SK-N-SH (cell line): ENCODE results near the gene WASF2. TPM values are rescaled to one million over a fixed set of nuclear protein-coding genes. Genes with fewer than 3 reads are reported as not detected.
"Not testable (repeated sequence)": the region's sequence is repeated elsewhere in the genome, so short reads cannot be mapped to it uniquely, and the experiment has no call there.

Experiments
- CTCF ChIA-PET: fragments of 300-600, 350-600 bp; formaldehyde crosslinking; extraction: SDS; loops from one replicate; lab custom pipeline; 2021; lab: Yijun Ruan, JAX
- POLR2A ChIA-PET: fragments of 350-600 bp; sonication (Branson Sonifier 250); formaldehyde crosslinking; extraction: SDS; loops from one replicate; lab custom pipeline; 2020; ENCODE audit warnings: antibody characterized with exemption, inconsistent platforms; lab: Yijun Ruan, JAX
- DNase-seq: peaks from one replicate; pipeline ENCODE4 v3.0.0; 2012
- H2AFZ ChIP-seq: fragments of 200-600 bp; sonication (generic); 2 replicates; pipeline ENCODE4 v1.8.1; 2016; ENCODE audit warnings: antibody characterized with exemption, mild to moderate bottlenecking, low read depth
- H3F3A ChIP-seq: fragments of 200-600 bp; sonication (generic); replicated peaks from 2 replicates; pipeline ENCODE3; 2016; ENCODE audit warnings: antibody characterized with exemption, mild to moderate bottlenecking; ENCODE audit not compliant: insufficient read depth
- H3K27ac ChIP-seq, 2 experiments: fragments of 200-500 bp in 1 of 2; fragments of 200-600 bp in 1 of 2; sonication (Bioruptor generic) in 1 of 2; sonication (generic), shearing (Covaris generic) in 1 of 2; 2 replicates each; pipeline versions ENCODE4 v1.5.1 to v1.6.1; 2014 to 2016; ENCODE audit warnings: low read depth in 2 of 2, inconsistent platforms in 1 of 2, low read length in 1 of 2, mild to moderate bottlenecking in 1 of 2, mixed read lengths in 1 of 2
- H3K27me3 ChIP-seq: fragments of 200-600 bp; sonication (generic), shearing (Covaris generic); 2 replicates; pipeline ENCODE4 v1.6.1; 2016; ENCODE audit warnings: mixed run types; ENCODE audit not compliant: insufficient read depth
- H3K36me3 ChIP-seq, 2 experiments: fragments of 200-500 bp in 1 of 2; fragments of 200-600 bp in 1 of 2; sonication (Bioruptor generic) in 1 of 2; sonication (generic) in 1 of 2; replicated peaks in 1 of 2; 2 replicates each; pipeline versions ENCODE3 to v1.5.1; 2014 to 2016; ENCODE audit warnings: low read length in 1 of 2, mild to moderate bottlenecking in 1 of 2; ENCODE audit not compliant: insufficient read depth in 2 of 2, control insufficient read depth in 1 of 2
- H3K4me1 ChIP-seq, 2 experiments: fragments of 200-500 bp in 1 of 2; fragments of 200-600 bp in 1 of 2; sonication (Bioruptor generic) in 1 of 2; sonication (generic), shearing (Covaris generic) in 1 of 2; 2 replicates each; pipeline versions ENCODE4 v1.5.1 to v1.6.1; 2014 to 2016; ENCODE audit warnings: low read depth in 1 of 2, low read length in 1 of 2, mixed run types in 1 of 2; ENCODE audit not compliant: insufficient read depth in 2 of 2, control insufficient read depth in 1 of 2
- H3K4me2 ChIP-seq: fragments of 200-600 bp; sonication (generic), shearing (Covaris generic); 2 replicates; pipeline ENCODE4 v1.6.1; 2017; ENCODE audit warnings: mixed run types
- H3K4me3 ChIP-seq, 2 experiments: fragments of 200-500 bp in 1 of 2; fragments of 200-600 bp in 1 of 2; sonication (Bioruptor generic) in 1 of 2; sonication (generic), shearing (Covaris generic) in 1 of 2; 2 replicates each; pipeline versions ENCODE4 v1.5.1 to v1.8.1; 2014 to 2016; ENCODE audit warnings: low read depth in 2 of 2, inconsistent platforms in 1 of 2, low read length in 1 of 2, mild to moderate bottlenecking in 1 of 2, mixed read lengths in 1 of 2, moderate library complexity in 1 of 2
- H3K79me2 ChIP-seq: fragments of 200-600 bp; sonication (generic); 2 replicates; pipeline ENCODE4 v1.8.1; 2017; ENCODE audit warnings: mild to moderate bottlenecking; ENCODE audit not compliant: insufficient read depth
- H3K9ac ChIP-seq: fragments of 200-600 bp; sonication (generic); 2 replicates; pipeline ENCODE4 v1.6.1; 2017; ENCODE audit warnings: mixed run types
- H3K9me2 ChIP-seq: fragments of 200-600 bp; sonication (generic); 2 replicates; pipeline ENCODE4 v1.6.1; 2017; ENCODE audit warnings: mixed run types
- H3K9me3 ChIP-seq: fragments of 200-600 bp; sonication (generic); 2 replicates; pipeline ENCODE4 v1.6.1; 2017; ENCODE audit warnings: mixed run types, mild to moderate bottlenecking, moderate library complexity
- H4K20me1 ChIP-seq: fragments of 200-600 bp; sonication (generic); 2 replicates; pipeline ENCODE4 v1.6.1; 2017; ENCODE audit warnings: mild to moderate bottlenecking, mixed run types; ENCODE audit not compliant: insufficient read depth
- CHD2 ChIP-seq: fragments of 150-350 bp; IDR thresholded peaks from 2 replicates; pipeline ENCODE4 v1.6.1; 2018; ENCODE audit warnings: low read length; ENCODE audit not compliant: partially characterized antibody
- CTCF ChIP-seq: fragments of 200-600 bp; sonication (generic); IDR thresholded peaks from 2 replicates; pipeline ENCODE4 v1.6.1; 2017; ENCODE audit warnings: antibody characterized with exemption, mild to moderate bottlenecking, moderate library complexity
- ELF1 ChIP-seq: IDR thresholded peaks from 2 replicates; pipeline ENCODE4 v1.4.0; 2012
- EP300 ChIP-seq, 2 experiments: IDR thresholded peaks; 2 replicates each; pipeline versions ENCODE4 v1.4.0 to v1.6.1; 2012; ENCODE audit warnings: borderline replicate concordance in 1 of 2, low read depth in 1 of 2, low read length in 1 of 2
- EZH2phosphoT487 ChIP-seq: fragments of 200-600 bp; sonication (generic); IDR thresholded peaks from 2 replicates; pipeline ENCODE4 v1.6.1; 2017; ENCODE audit warnings: low read depth, mixed run types, mild to moderate bottlenecking, antibody characterized with exemption, moderate library complexity, borderline replicate concordance
- FOSL2 ChIP-seq: IDR thresholded peaks from 2 replicates; pipeline ENCODE4 v1.4.0; 2012; ENCODE audit warnings: low read depth, mild to moderate bottlenecking, moderate library complexity, borderline replicate concordance
- FOXJ3 ChIP-seq: sonication (generic); formaldehyde crosslinking; IDR thresholded peaks from 2 replicates; pipeline ENCODE4 v1.5.1; 2020; ENCODE audit warnings: mild to moderate bottlenecking, missing genetic modification reagents
- FOXM1 ChIP-seq: IDR thresholded peaks from 2 replicates; pipeline ENCODE4 v1.4.0; 2012; ENCODE audit warnings: low read depth, mild to moderate bottlenecking
- GABPA ChIP-seq: IDR thresholded peaks from 2 replicates; pipeline ENCODE4 v1.4.0; 2012; ENCODE audit warnings: low read depth, mild to moderate bottlenecking
- GATA2 ChIP-seq: sonication (generic); formaldehyde crosslinking; IDR thresholded peaks from 2 replicates; pipeline ENCODE4 v1.5.0; 2020; ENCODE audit warnings: mild to moderate bottlenecking, missing genetic modification reagents
- JUND ChIP-seq: IDR thresholded peaks from 2 replicates; pipeline ENCODE4 v1.4.0; 2012
- MEF2A ChIP-seq: IDR thresholded peaks from 2 replicates; pipeline ENCODE4 v1.4.0; 2012; ENCODE audit warnings: low read depth, borderline replicate concordance
- MXI1 ChIP-seq: IDR thresholded peaks from 2 replicates; pipeline ENCODE4 v1.6.1; 2012; ENCODE audit warnings: mild to moderate bottlenecking, low read depth, low read length, improper control_type of control experiment
- NRF1 ChIP-seq: IDR thresholded peaks from 2 replicates; pipeline ENCODE4 v1.6.1; 2012; ENCODE audit warnings: low read depth, mild to moderate bottlenecking, low read length
- POLR2AphosphoS5 ChIP-seq: IDR thresholded peaks from 2 replicates; pipeline ENCODE4 v1.6.1; 2012; ENCODE audit warnings: low read depth, low read length
- REST ChIP-seq: IDR thresholded peaks from 2 replicates; pipeline ENCODE4 v1.6.1; 2012; ENCODE audit warnings: mild to moderate bottlenecking, low read depth, low read length, moderate library complexity
- SMC3 ChIP-seq: IDR thresholded peaks from 2 replicates; pipeline ENCODE4 v1.6.1; 2012; ENCODE audit warnings: low read depth, low read length, improper control_type of control experiment
- USF2 ChIP-seq: fragments of 150-350 bp; IDR thresholded peaks from 2 replicates; pipeline ENCODE4 v1.6.1; 2017; ENCODE audit warnings: antibody characterized with exemption, low read length, low read depth, borderline replicate concordance
- YY1 ChIP-seq: IDR thresholded peaks from 2 replicates; pipeline ENCODE4 v1.4.0; 2012; ENCODE audit warnings: low read depth, mild to moderate bottlenecking
- WGBS: methylation state at CpG from one replicate; pipeline ENCODE4 v1.1.6; 2017; ENCODE audit warnings: low lambda C conversion rate; 5-methylcytosine and 5-hydroxymethylcytosine counted together
- polyA plus RNA-seq, 3 experiments: library from polyadenylated mRNA; depleted of rRNA; stranded (reverse); fragments of >200 nt; gene quantifications; 2 replicates each; pipeline ENCODE4 v1.2.3, GENCODE V29; 2012

Gene WASF2
- polyA plus RNA-seq, 1 of the 3 experiments (the other 2 are of a cell fraction), result 27.1 TPM

- TF ChIP-seq FOXJ3 (no peak), FOXM1 (no peak), CTCF (no peak), GABPA (no peak), NRF1 (no peak), GATA2 (no peak), FOSL2 (peak; percentile 90), JUND (peak; percentile 90), CHD2 (no peak), SMC3 (no peak; the same call in 1 of the 2 replicates), EP300 (IDR thresholded peaks at IDR 0.05; ENCODE audit: borderline replicate concordance in 1 of 2, low read depth in 1 of 2, low read length in 1 of 2) (peak in 1 of 2 experiments; percentile 78; a peak in 1 of 4 replicates), REST (0 out of 2 replicates have a peak, but pooled peaks have one; percentile 28), USF2 (no peak), MEF2A (no peak), MXI1 (no peak), EZH2phosphoT487 (no peak), YY1 (no peak), ELF1 (no peak), POLR2AphosphoS5 (peak; percentile 30; the same call in 1 of the 2 replicates)
These were observed 48.8 kb upstream of the WASF2 start (continued) for GRCh38 chr1:27538793-27539192.

- H3K4me1 ChIP-seq, result peaks cover 51 to 72% of the 10 kb centered on the region in 2 experiments
- not testable (repeated sequence) for DNase-seq, H3K9me2 ChIP-seq, H3K36me3 ChIP-seq, H3K4me3 ChIP-seq, H3K27me3 ChIP-seq, H4K20me1 ChIP-seq, H2AFZ ChIP-seq, H3K9me3 ChIP-seq
- POLR2A ChIA-PET, result interaction anchor here (1.6 kb wide), 1 partner anchor 62 kb away, joined by 5 read pairs; no protein-coding TSS in a partner anchor
- H3K79me2 ChIP-seq, result peaks cover 39% of the 10 kb centered on the region
- H3F3A ChIP-seq, result peaks cover 37% of the 10 kb centered on the region
- peak overlapping the region; percentile 62 for H3K4me2 ChIP-seq
- CTCF ChIA-PET, result interaction anchor here (0.6 to 14.9 kb wide), 4 partner anchors 13 to 145 kb away, joined by 3 to 176 read pairs (median 4); partner anchors contain the start of gene AHDC1
- WGBS, result 93% methylated on average over 4 of the region's 4 CpGs
- H3K9ac ChIP-seq, result peak overlapping the region; percentile 21; the same call in 1 of the 2 replicates
- peak overlapping the region; percentile 18 to 93; a peak in 3 of 4 replicates for H3K27ac ChIP-seq
These were observed 48.3 kb upstream of the WASF2 start for GRCh38 chr1:27538305-27538676.
